ENCODE data around the gene ZKSCAN5. TPM values are rescaled to one million over a fixed set of nuclear protein-coding genes. Genes with fewer than 3 reads are reported as not detected.
A peak's percentile ranks its signal among the peaks of the same experiment; 100 is the strongest.
"Not testable (repeated sequence)": the region's sequence is repeated elsewhere in the genome, so short reads cannot be mapped to it uniquely, and the experiment has no call there.

Gene ZKSCAN5
- total and polyA plus RNA-seq, 7 experiments from 2014 or later = 4.1 to 11.0 (median 8.1) TPM

DNA sequence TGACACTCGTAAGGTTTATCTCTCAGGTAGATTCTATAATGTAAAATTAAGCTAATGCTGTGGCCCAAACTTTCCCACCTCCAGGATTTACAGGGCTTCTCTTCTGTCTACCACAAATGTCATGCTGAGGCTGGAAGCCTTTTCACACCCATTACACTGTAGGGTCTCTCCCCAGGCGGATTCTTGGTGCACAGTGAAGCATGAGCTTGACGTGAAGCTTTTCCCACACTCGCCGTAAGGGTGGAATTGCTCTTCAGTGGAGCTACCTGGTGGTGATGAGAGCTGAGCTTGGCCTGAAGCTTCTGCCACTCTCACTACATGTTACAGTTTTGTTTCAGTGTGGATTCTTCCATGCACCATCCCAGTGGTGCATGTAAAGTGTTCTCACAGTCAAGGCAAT lies 36.1 kb downstream of the ZKSCAN5 start:
- H3K27ac ChIP-seq (ENCODE audit: low read depth, low read length) = no peak overlapping the region
- no peaks in the 10 kb centered on the region for H3K36me3 ChIP-seq (ENCODE audit: control insufficient read depth in 2 of 3, insufficient read depth in 3 of 3, low read length in 3 of 3)
- intact Hi-C loops (cut with micrococcal nuclease) = no loop called here
- Mint-ChIP-seq H3K27me3 (no peaks in the 10 kb centered on the region), H3K4me3 (no peak overlapping the region), H3K4me1 (no peaks in the 10 kb centered on the region), H3K36me3 (peaks cover 4 to 28% (median 11%) of the 10 kb centered on the region in 5 donors), H3K9me3 (peaks cover 0 to 63% (median 31%) of the 10 kb centered on the region in 11 donors), H3K27ac (no peak overlapping the region)
- ATAC-seq (no peak), DNase-seq (no peak)
- no peaks in the 10 kb centered on the region for H3K27me3 ChIP-seq (ENCODE audit: control insufficient read depth in 2 of 2, insufficient read depth in 2 of 2, low read length in 2 of 2)
- POLR2A ChIA-PET = no interaction called here
- H3K4me3 ChIP-seq (ENCODE audit: low read length) = no peak overlapping the region
- CTCF ChIA-PET = no interaction called here
- H3K4me1 ChIP-seq (ENCODE audit: control insufficient read depth in 2 of 2, insufficient read depth in 2 of 2, low read length in 2 of 2) = no peaks in the 10 kb centered on the region
- H3K9me3 ChIP-seq (ENCODE audit: control insufficient read depth in 2 of 3, low read length in 3 of 3) = peaks cover 0 to 10% (median 0%) of the 10 kb centered on the region in 3 experiments

DNA sequence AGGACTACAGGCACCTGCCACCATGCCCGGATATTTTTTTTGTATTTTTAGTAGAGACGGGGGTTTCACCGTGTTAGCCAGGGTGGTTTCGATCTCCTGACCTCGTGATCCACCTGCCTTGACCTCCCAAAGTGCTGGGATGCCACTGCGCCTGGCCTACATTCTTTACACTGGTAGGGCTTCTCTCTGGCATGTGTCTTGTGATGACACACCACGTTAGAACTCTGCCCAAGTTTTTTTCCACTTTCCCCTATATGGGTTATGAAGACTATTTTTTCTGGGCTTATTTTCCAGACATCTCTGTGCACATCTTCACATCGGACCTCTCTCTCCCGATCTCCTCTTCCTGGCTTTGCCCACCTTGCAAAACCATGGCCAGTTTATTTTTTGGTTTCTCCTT lies 36.8 kb downstream of the ZKSCAN5 start:
- H3K9me3 ChIP-seq (ENCODE audit: control insufficient read depth in 2 of 3, low read length in 3 of 3) = peaks cover 0 to 10% (median 0%) of the 10 kb centered on the region in 3 experiments
- no peak overlapping the region for H3K4me3 ChIP-seq (ENCODE audit: low read length)
- H3K27me3 ChIP-seq (ENCODE audit: control insufficient read depth in 2 of 2, insufficient read depth in 2 of 2, low read length in 2 of 2) = no peaks in the 10 kb centered on the region
- DNase-seq (no peak), ATAC-seq (no peak)
- Mint-ChIP-seq H3K4me1 (no peaks in the 10 kb centered on the region), H3K4me3 (no peak overlapping the region), H3K27ac (no peak overlapping the region), H3K9me3 (peaks cover 0 to 61% (median 28%) of the 10 kb centered on the region in 11 donors), H3K27me3 (no peaks in the 10 kb centered on the region), H3K36me3 (peaks cover 4 to 28% (median 11%) of the 10 kb centered on the region in 5 donors)
- ChIA-PET CTCF (no interaction called here), POLR2A (interaction anchor here (0.6 to 0.7 kb wide), 2 partner anchors 37 to 1891 kb away, joined by 4 read pairs; partner anchors contain the start of gene ZKSCAN5)
- no peaks in the 10 kb centered on the region for H3K36me3 ChIP-seq (ENCODE audit: control insufficient read depth in 2 of 3, insufficient read depth in 3 of 3, low read length in 3 of 3)
- no peaks in the 10 kb centered on the region for H3K4me1 ChIP-seq (ENCODE audit: control insufficient read depth in 2 of 2, insufficient read depth in 2 of 2, low read length in 2 of 2)
- intact Hi-C loops (cut with micrococcal nuclease) = no loop called here
- H3K27ac ChIP-seq (ENCODE audit: low read depth, low read length) = no peak overlapping the region

DNA sequence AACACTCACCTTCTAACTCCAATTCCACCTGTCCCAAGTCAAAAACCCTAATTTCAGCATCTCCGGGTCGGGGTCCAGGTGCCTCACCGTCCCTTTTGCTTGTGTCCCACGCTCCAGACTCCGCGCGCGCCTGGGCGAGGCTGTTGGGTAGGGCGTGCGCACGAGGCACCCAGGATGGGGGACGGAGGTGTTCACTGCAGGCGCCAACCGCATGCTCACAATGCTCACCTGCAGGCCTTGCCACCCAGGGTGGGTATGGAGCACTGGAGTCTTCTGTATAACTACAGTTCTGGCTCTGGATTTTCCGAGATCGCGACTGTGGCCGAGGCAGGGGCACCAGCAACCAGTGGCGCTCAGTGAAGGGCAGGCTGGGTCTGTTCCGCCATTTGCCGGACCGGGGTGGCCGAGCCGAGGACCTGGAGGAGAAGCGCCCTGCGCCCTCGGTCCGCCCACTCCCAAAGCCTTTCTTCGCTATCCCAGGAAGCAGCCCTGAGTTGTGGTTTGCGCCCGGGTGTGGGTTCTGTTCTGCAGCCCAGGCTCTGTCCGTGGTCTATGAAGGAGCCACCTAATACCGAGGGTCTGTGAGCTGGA lies 38.7 kb downstream of the ZKSCAN5 start:
- POLR2A ChIA-PET = no interaction called here
- DNase-seq = no peak
- H3K4me3 ChIP-seq (ENCODE audit: low read length) = no peak overlapping the region
- H3K27ac Mint-ChIP-seq = no peak overlapping the region
- peaks cover 0 to 10% (median 0%) of the 10 kb centered on the region in 3 experiments for H3K9me3 ChIP-seq (ENCODE audit: control insufficient read depth in 2 of 3, low read length in 3 of 3)
- H3K9me3 Mint-ChIP-seq = peaks cover 1 to 53% (median 25%) of the 10 kb centered on the region in 11 donors
- CTCF ChIA-PET = no interaction called here
- intact Hi-C loops (cut with micrococcal nuclease) = no loop called here
- peaks cover 8 to 39% (median 21%) of the 10 kb centered on the region in 5 donors for H3K36me3 Mint-ChIP-seq
- ATAC-seq = no peak
- no peaks in the 10 kb centered on the region for H3K4me1 Mint-ChIP-seq
- no peaks in the 10 kb centered on the region for H3K27me3 ChIP-seq (ENCODE audit: control insufficient read depth in 2 of 2, insufficient read depth in 2 of 2, low read length in 2 of 2)
- H3K36me3 ChIP-seq (ENCODE audit: control insufficient read depth in 2 of 3, insufficient read depth in 3 of 3, low read length in 3 of 3) = peaks cover 0 to 10% (median 0%) of the 10 kb centered on the region in 3 experiments
- no peak overlapping the region for H3K27ac ChIP-seq (ENCODE audit: low read depth, low read length)
- no peaks in the 10 kb centered on the region for H3K4me1 ChIP-seq (ENCODE audit: control insufficient read depth in 2 of 2, insufficient read depth in 2 of 2, low read length in 2 of 2)
- no peak overlapping the region for H3K4me3 Mint-ChIP-seq
- H3K27me3 Mint-ChIP-seq = no peaks in the 10 kb centered on the region

DNA sequence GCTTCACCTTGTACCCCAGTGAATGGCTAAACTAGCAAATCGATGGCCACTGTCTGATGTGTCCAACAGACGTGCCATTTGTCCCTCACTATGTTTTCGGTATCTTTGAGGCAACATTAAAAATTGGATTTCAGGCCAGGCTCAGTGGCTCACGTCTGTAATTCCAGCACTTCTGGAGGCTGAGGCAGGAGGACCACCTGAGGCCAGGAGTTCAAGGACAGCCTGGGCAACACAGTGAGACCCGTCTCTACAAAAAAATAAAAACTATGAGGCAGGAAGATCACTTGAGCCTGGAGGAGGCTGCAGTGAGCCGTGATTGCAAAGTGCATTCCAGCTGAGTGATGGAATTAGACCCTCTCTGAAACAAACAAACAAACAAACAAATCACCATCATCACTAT lies 39.5 kb downstream of the ZKSCAN5 start:
- DNase-seq = no peak
- Histone ChIP-seq H3K36me3 (ENCODE audit: control insufficient read depth in 2 of 3, insufficient read depth in 3 of 3, low read length in 3 of 3) (peaks cover 0 to 13% (median 0%) of the 10 kb centered on the region in 3 experiments), H3K4me1 (ENCODE audit: control insufficient read depth in 2 of 2, insufficient read depth in 2 of 2, low read length in 2 of 2) (no peaks in the 10 kb centered on the region), H3K27me3 (ENCODE audit: control insufficient read depth in 2 of 2, insufficient read depth in 2 of 2, low read length in 2 of 2) (no peaks in the 10 kb centered on the region), H3K27ac (ENCODE audit: low read depth, low read length) (no peak overlapping the region), H3K4me3 (ENCODE audit: low read length) (no peak overlapping the region), H3K9me3 (ENCODE audit: control insufficient read depth in 2 of 3, low read length in 3 of 3) (peaks cover 0 to 10% (median 0%) of the 10 kb centered on the region in 3 experiments)
- peaks cover 11 to 37% (median 24%) of the 10 kb centered on the region in 5 donors for H3K36me3 Mint-ChIP-seq
- H3K4me3 Mint-ChIP-seq = no peak overlapping the region
- ATAC-seq = no peak
- H3K9me3 Mint-ChIP-seq = peaks cover 5 to 45% (median 26%) of the 10 kb centered on the region in 11 donors
- POLR2A ChIA-PET = no interaction called here
- CTCF ChIA-PET = no interaction called here
- no peaks in the 10 kb centered on the region for H3K27me3 Mint-ChIP-seq
- H3K27ac Mint-ChIP-seq = no peak overlapping the region
- no peaks in the 10 kb centered on the region for H3K4me1 Mint-ChIP-seq
- intact Hi-C loops (cut with micrococcal nuclease) = no loop called here

DNA sequence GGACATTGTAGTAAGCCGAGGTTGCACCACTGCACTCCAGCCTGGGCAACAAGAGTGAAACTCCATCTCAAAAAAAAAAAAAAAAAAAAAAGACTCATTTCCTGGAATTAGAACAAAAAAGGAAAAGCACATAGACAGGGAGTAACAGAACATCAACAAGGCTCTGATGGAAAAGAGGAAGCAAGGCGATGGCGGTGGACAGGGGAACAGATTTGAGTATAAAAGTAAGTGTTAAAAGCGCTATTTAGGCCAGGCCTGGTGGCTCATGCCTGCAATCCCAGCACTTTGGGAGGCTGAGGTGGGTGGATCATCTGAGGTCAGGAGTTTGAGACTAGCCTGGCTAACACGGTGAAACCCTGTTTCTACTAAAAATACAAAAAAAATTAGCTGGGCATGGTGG lies 40.8 kb downstream of the ZKSCAN5 start:
- H3K4me1 Mint-ChIP-seq; H3K9me3 ChIP-seq (ENCODE audit: control insufficient read depth in 2 of 3, low read length in 3 of 3); H3K27ac ChIP-seq (ENCODE audit: low read depth, low read length); H3K4me3 Mint-ChIP-seq; POLR2A ChIA-PET; H3K27ac Mint-ChIP-seq; H3K4me3 ChIP-seq (ENCODE audit: low read length); H3K27me3 Mint-ChIP-seq; H3K4me1 ChIP-seq (ENCODE audit: control insufficient read depth in 2 of 2, insufficient read depth in 2 of 2, low read length in 2 of 2); intact Hi-C loops (cut with micrococcal nuclease); DNase-seq; CTCF ChIA-PET; H3K27me3 ChIP-seq (ENCODE audit: control insufficient read depth in 2 of 2, insufficient read depth in 2 of 2, low read length in 2 of 2); ATAC-seq: not testable (repeated sequence)
- Mint-ChIP-seq H3K36me3 (peaks cover 11 to 49% (median 31%) of the 10 kb centered on the region in 5 donors), H3K9me3 (peaks cover 5 to 38% (median 21%) of the 10 kb centered on the region in 11 donors)
- peaks cover 0 to 13% (median 0%) of the 10 kb centered on the region in 3 experiments for H3K36me3 ChIP-seq (ENCODE audit: control insufficient read depth in 2 of 3, insufficient read depth in 3 of 3, low read length in 3 of 3)

DNA sequence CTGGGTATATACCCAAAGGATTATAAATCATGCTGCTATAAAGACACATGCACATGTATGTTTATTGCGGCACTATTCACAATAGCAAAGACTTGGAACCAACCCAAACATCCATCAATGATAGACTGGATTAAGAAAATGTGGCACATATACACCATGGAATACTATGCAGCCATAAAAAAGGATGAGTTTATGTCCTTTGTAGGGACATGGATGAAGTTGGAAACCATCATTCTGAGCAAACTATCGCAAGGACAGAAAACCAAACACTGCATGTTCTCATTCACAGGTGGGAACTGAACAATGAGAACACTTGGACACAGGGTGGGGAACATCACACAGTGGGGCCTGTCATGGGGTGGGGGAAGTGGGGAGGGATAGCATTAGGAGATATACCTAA lies 45.1 kb downstream of the ZKSCAN5 start:
- POLR2A ChIA-PET = interaction anchor here (0.6 to 1.7 kb wide), 2 partner anchors 9 to 609 kb away, joined by 3 to 10 read pairs; partner anchors contain the start of gene ZNF655
- H3K27ac ChIP-seq (ENCODE audit: low read depth, low read length); H3K4me3 Mint-ChIP-seq; intact Hi-C loops (cut with micrococcal nuclease); H3K9me3 ChIP-seq (ENCODE audit: control insufficient read depth in 2 of 3, low read length in 3 of 3); CTCF ChIA-PET; H3K27me3 ChIP-seq (ENCODE audit: control insufficient read depth in 2 of 2, insufficient read depth in 2 of 2, low read length in 2 of 2); H3K27me3 Mint-ChIP-seq; DNase-seq; H3K4me3 ChIP-seq (ENCODE audit: low read length); ATAC-seq: not testable (repeated sequence)
- H3K27ac Mint-ChIP-seq = peak overlapping the region in 1 of 9 donors; percentile 51
- H3K9me3 Mint-ChIP-seq = peaks cover 3 to 21% (median 5%) of the 10 kb centered on the region in 11 donors
- H3K36me3 Mint-ChIP-seq = peaks cover 6 to 48% (median 23%) of the 10 kb centered on the region in 5 donors
- Histone ChIP-seq H3K4me1 (ENCODE audit: control insufficient read depth in 2 of 2, insufficient read depth in 2 of 2, low read length in 2 of 2) (peaks cover 11 to 15% of the 10 kb centered on the region in 2 donors), H3K36me3 (ENCODE audit: control insufficient read depth in 2 of 3, insufficient read depth in 3 of 3, low read length in 3 of 3) (peaks cover 0 to 19% (median 0%) of the 10 kb centered on the region in 3 experiments)
- peaks cover 11 to 42% (median 34%) of the 10 kb centered on the region in 7 donors for H3K4me1 Mint-ChIP-seq

Data from naive thymus-derived CD4-positive, alpha-beta T cell (primary cell).